ENCODE data around the gene FCHSD2.
"Not testable (repeated sequence)": the region's sequence is repeated elsewhere in the genome, so short reads cannot be mapped to it uniquely, and the experiment has no call there.

The FCHSD2 gene

GRCh38 chr11:73140213-73141030 lies 1.7 kb downstream of the FCHSD2 start:
- peak; percentile 25 for DNase-seq (ENCODE audit: low spot score)
- TF ChIP-seq, protein P1, sequence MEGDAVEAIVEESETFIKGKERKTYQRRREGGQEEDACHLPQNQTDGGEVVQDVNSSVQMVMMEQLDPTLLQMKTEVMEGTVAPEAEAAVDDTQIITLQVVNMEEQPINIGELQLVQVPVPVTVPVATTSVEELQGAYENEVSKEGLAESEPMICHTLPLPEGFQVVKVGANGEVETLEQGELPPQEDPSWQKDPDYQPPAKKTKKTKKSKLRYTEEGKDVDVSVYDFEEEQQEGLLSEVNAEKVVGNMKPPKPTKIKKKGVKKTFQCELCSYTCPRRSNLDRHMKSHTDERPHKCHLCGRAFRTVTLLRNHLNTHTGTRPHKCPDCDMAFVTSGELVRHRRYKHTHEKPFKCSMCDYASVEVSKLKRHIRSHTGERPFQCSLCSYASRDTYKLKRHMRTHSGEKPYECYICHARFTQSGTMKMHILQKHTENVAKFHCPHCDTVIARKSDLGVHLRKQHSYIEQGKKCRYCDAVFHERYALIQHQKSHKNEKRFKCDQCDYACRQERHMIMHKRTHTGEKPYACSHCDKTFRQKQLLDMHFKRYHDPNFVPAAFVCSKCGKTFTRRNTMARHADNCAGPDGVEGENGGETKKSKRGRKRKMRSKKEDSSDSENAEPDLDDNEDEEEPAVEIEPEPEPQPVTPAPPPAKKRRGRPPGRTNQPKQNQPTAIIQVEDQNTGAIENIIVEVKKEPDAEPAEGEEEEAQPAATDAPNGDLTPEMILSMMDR (IDR thresholded peaks at IDR 0.05; ENCODE audit: extremely low read depth, missing control alignments): no peak

GRCh38 chr11:73139476-73140198 lies 2.5 kb downstream of the FCHSD2 start:
- TF ChIP-seq, protein P1 (IDR thresholded peaks at IDR 0.05; ENCODE audit: extremely low read depth, missing control alignments): no peak

GRCh38 chr11:73137944-73138274 lies 4.2 kb downstream of the FCHSD2 start:
- DNase-seq (ENCODE audit: low spot score): no peak
- TF ChIP-seq, protein P1 (IDR thresholded peaks at IDR 0.05; ENCODE audit: extremely low read depth, missing control alignments): no peak

More at GRCh38 chr11:73139476-73140198, 2.5 kb downstream of the FCHSD2 start:
- no peak for DNase-seq (ENCODE audit: low spot score)

GRCh38 chr11:73137262-73137943 lies 4.7 kb downstream of the FCHSD2 start:
- TF ChIP-seq, protein P1 (IDR thresholded peaks at IDR 0.05; ENCODE audit: extremely low read depth, missing control alignments): no peak
- no peak for DNase-seq (ENCODE audit: low spot score)

GRCh38 chr11:73136722-73137121 lies 5.4 kb downstream of the FCHSD2 start:
- not testable (repeated sequence) for DNase-seq (ENCODE audit: low spot score)

DNA sequence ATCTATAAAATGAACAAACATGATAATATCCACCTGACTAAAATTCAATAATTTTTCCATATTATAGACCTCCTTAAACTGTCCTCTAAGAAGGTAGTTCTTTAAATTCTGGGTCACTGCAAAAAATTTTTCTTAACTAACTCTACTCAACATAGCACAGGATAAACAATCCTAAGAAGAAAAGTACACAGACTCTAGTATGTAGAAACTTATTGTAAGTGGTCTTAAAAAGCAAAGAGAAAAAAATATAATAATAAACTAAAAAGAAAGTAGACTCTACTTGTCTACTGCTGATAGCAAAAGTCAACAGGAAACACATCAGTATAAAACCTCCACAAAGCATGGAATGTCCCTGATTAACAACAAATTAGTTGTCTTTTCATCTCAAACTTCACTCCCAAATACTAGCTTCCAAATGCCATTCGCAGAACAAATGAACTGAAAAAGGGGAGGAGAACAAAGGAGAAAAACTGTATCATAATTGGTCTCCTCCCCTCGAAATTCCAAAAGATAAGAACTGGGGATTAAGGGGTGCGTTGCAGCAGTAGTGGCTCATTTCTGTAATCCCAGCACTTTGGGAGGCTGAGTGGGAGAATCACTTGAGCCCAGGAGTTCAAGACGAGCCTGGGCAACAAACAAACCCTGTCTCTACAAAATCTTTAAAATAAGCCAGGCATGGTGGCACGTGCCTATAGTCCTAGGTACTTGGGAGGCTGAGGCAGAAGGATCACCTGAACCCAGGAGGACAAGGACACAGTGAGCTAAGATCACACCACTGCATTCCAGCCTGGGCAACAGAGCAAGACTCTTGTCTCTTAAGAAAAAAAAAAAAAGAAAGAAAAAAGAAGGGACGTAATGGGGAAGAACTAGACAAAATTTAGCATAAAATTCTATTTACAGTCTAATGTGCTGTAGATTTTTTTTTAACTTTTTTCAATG lies 6.5 kb downstream of the FCHSD2 start:
- TF ChIP-seq, protein P1 (IDR thresholded peaks at IDR 0.05; ENCODE audit: extremely low read depth, missing control alignments): no peak
- DNase-seq (ENCODE audit: low spot score): no peak

DNA sequence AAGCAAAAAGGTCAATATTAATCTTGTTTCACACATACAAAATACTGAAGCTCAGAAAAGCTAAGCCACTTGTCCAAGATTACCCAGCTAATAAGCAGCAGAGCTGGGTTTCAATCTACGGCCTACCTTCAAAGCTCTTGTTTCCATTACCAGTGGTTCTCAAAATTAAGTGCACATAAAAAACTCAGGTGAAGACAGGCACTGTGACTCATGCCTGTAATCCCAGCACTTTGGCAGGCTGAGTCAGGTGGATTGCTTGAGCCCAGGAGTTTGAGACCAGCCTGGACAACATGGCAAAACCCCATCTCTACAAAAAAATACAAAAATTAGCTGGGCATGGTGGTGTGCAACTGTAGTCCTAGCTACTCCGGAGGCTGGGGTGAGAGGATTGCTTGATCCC lies 9.8 kb downstream of the FCHSD2 start:
- DNase-seq (ENCODE audit: low spot score): not testable (repeated sequence)

Measured in GM20000 (cell line).